NCI-H1048 (cell line): ENCODE results near the gene AHSG.
A peak's percentile ranks its signal among the peaks of the same experiment; 100 is the strongest.
"Not testable (repeated sequence)": the region's sequence is repeated elsewhere in the genome, so short reads cannot be mapped to it uniquely, and the experiment has no call there.

ENCODE experiments used
- DNase-seq: peaks from one replicate; lab custom pipeline; 2025; lab: John Stamatoyannopoulos, UW

The AHSG gene

DNA sequence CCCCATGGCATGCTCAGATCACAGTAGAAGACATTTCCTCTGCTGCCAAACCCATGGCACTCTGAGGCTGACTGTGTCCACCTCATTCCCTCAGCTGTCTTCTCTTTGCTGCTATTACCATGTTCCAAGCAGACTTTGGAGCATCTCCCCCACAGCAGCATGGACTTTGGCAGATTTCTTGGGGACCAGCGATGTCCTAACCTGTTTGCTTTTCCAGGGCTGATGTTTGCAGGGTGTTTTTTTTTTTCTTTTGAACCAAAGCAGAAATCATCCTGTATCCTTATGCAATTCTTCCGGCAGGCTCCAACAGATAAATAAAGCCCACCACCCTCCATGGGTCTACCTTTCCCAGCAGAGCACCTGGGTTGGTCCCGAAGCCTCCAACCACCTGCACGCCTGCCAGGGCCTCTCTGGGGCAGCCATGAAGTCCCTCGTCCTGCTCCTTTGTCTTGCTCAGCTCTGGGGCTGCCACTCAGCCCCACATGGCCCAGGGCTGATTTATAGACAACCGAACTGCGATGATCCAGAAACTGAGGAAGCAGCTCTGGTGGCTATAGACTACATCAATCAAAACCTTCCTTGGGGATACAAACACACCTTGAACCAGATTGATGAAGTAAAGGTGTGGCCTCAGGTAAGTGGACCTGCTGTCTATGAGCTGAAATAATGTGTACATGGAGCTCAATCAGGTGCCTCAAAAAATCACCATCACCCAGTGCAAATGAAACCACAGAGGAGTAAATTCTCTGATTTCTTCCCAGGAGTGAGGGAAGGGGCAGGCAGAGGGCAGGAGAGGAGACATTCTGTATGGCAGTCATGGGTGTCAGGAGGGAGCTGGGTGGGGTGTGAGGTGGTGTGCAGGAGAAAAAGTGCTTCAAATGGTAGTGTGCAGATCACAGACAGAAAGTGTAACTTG lies at the start of gene AHSG:
TSS of gene AHSG (plus strand) at position 340 of the 916 bp plus-strand sequence. CDS start at position 422, 82 bp downstream.
- DNase-seq, result no peak

DNA sequence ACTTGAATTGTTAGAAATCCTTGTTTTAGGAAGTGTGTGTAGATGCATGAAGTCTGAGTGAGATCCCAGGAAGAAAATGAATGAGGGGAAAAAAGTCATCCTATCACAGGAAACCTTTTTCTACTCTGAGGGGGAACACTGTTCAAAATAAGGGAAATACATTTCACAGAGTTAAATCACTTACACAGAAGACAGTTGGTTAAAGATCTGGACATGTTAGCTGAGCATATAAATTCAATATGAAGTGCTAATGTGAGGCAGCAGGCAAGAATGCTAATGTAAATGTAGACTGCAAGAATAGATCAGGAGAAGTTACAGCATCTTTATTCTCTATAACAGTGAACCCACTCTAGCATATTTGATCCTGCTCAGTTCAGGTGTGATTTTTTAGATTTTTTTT lies 48.3 kb upstream of the AHSG start:
- no peak for DNase-seq

DNA sequence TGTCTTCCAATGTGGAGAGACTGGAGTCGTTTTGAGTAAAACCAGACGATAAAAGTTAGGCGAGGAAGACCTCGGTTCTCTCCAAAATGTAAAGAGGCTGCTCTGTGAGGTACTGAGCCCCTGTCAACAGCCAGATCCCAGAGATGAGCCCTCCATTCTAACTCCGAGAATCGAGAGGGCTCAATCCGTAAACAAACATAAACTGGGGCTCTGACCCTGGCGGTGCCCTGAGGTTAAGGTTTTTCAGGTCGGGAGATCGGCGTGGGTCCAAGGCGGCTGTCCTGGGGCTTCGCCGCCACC lies 46.1 kb upstream of the AHSG start:
- DNase-seq, result no peak

DNA sequence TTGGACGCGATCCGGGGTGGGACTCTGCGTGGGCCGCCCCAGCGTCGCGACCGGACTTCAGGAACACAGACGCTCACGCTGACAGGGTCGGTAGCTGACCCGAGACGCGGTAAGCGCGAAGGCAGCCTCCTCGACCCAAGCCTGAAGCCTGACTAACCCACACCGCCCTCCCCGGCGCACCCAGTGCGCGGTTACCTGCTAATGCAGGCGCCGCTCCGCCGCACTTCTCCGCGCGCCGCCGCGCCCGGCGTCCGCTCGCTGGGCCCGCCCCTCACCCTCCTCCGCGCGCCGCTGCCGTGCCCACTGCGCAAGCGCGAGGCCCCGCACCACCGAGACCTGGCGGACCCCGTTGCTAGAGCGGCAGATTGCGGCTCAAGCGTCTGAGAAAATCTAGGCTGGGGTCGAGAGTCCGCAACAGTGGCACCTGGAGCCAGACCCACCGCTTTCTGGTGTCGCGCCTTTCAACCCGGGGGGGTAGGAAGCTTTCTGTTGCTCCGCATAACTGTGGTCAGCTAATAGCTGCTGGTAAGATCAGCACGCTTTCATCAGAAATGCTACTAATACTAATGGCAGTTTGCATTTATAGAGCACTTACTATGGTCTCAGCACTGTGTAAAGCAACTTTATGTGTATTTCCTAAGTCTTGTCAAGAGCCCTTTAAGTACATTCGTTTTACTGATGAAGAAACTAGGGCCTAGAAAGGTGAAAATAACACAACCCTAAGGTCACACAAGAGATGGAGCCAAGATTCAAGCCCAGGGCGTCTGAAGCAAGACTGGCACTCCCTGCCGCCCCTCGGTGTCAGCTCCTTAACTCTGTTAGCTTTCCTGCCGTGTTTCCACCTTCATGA lies 45.6 kb upstream of the AHSG start, which contains the start of gene TBCCD1:
TSS of gene TBCCD1 (minus strand) at position 268 of the 850 bp plus-strand sequence. CDS start 3,010 bp downstream, outside the sequence.
- DNase-seq, result peak; percentile 64

DNA sequence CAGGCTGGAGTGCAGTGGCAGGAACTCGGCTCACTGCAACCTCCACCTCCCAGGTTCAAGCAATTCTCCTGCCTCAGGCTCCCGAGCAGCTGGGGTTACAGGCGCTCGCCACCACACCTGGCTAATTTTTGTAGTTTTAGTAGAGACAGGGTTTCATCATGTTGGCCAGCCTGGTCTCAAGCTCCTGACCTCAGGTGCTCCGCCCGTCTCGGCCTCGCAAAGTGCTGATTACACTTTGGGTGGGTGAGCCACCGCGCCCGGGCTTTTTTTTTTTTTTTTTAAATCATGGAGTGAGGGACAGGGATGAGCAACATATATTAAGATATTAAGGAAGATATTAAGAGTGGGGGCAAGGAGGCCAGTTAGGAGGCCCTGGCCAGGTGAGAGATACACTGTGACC lies 43.5 kb upstream of the AHSG start:
- DNase-seq, result not testable (repeated sequence)

DNA sequence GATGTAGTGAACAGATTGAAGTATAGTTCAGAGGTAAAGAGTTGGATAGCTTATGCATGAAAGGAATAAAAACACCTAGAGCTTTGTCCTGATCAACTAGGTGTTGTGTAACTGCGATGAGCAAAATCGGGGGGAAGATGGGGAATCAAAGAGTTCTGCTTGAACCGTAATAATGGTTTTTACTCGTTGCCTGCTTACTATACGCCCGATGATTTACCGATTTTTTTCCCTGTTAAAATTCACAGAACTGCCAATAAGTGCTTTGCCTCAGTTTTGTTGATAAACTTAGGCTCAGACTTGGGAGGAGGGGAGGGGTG lies 43.1 kb upstream of the AHSG start:
- DNase-seq, result no peak

- peak; percentile 99 for DNase-seq
Observed at GRCh38 chr3:186570096-186570940, 42.5 kb upstream of the AHSG start, which contains the start of gene DNAJB11. Gene DNAJB11 (plus strand): TSS chr3:186570720. CDS start chr3:186570898, 178 bp downstream.

DNA sequence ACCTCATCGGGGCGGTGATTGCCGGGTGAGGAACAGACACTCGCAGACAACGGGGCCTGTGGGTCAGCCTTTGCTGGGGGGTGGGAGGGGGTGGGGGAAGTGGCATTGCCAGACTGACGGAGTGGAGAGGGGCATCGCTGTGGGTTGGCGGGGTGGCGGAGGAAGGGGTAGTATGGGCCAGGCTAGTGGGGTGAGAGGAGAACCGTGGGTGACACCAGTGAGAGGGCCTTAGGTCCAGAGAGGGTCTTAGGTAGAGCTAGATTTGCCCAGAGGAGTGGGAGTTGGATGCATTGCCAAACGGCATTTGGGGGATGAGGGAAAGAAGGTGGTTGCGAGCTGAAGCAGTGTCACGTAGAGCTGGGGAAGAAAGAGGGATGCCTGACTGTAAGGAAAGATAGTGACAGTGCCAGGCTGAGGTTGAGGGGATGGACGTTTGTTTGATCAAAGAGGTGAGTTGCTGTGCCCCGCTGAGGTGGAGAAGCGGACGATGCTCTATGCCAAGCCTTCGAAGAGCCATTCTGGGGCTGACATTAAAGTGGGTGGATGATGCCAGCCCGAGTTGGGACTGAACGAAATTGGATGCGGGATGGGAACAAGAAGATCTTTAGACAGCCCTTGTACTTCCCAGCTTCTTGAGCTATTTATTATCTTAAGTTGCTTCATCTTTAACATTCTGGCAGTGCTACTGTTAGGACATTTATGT lies 41.8 kb upstream of the AHSG start:
- no peak for DNase-seq

DNA sequence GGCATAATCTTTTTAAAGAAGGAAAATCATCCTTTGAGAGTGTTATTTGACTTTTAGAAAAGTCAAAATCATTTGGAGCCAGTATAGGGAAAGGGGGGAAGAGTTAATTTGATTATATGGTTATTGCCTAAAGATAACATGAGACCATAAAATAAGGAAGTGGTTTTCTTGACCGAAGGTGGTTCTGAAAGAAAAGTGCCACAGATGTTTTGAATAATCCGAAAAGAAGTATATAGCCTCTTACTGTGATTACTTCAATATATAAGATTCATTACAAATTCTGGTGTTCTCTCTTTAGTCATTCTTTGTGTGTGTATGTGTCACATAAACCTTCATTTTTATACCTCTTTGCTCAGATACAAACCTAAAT lies 41.2 kb upstream of the AHSG start:
- no peak for DNase-seq

DNA sequence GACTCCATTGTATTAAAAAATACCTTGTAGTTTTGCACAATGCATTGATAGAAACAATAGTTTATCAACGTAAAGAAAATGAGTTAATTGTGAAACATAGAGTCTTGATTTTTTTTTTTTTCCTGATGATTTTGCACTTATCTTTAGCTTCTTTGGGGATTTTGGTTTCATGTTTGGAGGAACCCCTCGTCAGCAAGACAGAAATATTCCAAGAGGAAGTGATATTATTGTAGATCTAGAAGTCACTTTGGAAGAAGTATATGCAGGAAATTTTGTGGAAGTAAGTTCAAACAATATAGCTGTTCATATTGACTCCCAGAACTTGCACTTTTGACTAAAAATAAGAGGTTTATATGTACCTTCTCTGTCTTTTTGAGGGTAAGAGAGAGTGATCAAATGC lies 35.3 kb upstream of the AHSG start:
- DNase-seq, result no peak

DNA sequence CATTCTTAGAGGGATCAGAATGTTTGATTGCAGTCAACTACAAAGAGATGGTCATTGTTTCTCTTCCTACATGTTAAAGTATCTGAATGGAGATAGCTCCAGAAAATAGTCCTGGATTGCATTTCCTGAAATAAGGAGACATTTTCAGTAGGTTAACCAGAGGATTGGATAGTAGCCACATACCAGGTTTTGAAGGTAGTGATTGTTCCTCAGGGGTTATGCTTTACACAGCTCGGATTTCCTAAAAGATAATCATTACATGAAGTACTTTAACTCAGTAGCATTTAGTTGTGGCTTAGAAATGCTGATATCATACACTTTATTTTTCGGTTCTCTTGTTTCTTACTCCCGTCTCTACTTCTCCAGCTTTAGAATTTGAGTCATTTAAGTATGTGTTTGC lies 32.1 kb upstream of the AHSG start:
- no peak for DNase-seq

GRCh38 chr3:186582541-186582940 lies 30.3 kb upstream of the AHSG start:
- DNase-seq, result no peak

- no peak for DNase-seq
Observed at GRCh38 chr3:186583831-186584230, 29.0 kb upstream of the AHSG start.

DNA sequence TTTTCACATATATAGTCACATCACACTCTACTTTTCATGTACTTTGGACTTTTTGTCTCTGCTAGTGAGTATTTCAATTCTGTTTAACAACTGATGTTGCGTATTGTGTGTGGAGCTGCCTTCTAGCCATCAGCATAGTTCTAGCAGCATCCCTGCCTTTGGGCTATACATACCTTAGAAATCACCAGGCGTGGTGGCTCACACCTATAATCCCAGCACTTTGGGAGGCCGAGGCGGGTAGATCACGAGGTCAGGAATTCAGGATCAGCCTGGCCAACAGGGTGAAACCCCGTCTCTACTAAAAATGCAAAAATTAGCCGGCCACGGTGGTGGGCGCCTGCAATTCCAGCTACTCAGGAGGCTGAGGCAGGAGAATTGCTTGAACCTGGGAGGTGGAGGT lies 26.6 kb upstream of the AHSG start:
- DNase-seq, result not testable (repeated sequence)

DNA sequence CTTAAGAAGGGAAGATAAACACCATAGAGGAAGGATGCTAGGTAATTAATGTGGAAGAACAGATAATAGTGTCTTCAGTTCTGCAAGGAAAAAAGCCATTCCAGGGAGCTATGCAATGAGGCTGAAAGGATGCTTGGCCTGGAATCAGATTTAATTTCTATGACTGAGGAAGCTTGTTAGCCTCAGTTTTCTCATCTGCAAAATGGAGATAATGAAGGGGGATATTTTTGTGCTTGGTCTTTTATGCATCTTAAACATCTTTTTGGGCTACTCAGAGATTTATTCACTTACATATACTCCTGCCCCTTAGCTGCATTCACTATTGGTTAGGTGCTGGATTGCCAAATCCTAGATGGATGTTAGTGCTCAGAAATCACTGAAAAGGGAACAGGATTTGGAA lies 25.7 kb upstream of the AHSG start:
- DNase-seq, result no peak

- DNase-seq, result no peak
Observed at GRCh38 chr3:186588632-186589031, 24.2 kb upstream of the AHSG start.

DNA sequence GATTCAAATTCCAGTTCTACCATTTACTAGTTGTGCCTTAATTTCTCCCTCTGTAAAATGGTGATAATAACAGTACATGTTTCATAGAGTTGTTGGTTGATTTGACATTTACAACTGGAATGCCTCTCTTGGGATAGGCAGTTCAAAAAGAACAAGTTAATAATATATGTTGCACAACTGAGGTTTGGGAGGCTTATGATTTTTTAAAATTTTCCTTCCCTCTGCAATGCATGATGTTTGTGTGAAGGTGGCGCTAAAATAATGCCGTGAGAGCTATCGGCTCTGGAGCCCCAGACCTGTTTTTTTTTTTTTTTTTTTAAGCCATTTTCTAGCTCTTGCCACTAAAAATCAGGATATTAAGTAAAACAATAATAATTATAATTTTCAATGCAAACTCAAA lies 23.7 kb upstream of the AHSG start:
- DNase-seq, result no peak

DNA sequence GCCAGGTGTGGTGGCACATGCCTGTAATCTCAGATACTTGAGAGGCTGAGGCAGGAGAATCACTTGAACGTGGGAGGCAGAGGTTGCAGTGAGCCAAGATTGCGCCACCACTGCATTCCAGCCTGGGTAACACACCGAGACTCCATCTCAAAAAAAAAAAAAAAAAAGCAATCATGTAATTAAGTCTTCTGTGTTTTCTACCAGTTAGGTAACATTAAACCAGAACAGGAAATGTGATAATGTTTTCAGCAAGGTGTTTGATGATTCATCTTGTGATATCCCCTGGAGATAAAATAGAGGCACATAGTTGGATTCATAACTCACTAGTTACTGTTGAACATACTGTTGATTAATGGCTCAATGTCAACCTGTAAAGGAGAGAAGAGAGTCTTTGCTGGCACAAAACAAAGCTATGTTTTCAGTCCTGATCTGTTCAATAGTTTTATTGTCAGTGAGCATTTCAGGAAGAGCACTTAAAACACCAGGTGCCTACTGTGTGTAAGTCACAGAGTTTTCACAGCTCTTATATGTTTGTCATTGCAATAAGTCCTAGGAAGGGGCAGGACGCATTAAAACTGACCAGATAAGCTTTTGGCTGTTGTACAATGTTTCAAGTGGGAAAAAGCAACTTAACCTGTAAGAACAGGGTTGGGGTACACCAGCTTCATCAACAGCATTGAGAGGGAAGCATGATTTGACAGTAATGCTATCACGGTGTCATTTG lies 22.8 kb upstream of the AHSG start:
- DNase-seq, result no peak

DNA sequence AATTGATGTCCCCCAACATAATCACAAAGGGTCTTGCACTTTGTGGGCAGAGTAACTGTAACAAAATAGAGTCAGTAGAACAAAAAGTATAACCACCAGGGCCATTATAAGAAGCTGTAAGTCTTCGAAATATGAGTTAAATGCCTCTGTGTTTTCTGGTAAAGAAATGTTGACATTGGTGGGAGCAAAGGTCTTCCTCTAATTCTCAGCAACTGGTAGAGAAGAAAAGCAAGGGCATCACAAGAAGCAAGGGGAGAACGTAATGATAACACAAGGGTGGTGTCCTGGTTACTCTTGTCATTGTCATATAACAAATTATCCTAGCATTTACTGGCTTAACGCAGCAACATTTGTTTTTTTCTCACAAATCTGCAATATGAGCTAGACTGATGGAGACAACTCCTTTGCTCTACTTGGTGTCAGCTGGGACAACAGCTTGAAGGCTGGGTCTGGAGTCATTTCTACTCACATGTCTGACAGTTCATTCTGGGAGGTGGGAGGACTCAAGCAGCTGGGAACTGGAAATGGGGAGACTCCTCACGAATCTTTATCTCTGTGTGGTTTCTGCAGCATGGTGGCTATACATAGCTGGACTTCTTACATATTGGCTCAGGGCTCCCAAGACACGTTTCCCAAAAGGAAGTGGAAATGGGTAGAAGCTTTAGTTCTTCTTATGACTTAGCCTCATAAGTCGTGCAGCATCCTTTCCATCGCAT lies 22.1 kb upstream of the AHSG start:
- DNase-seq, result no peak

- no peak for DNase-seq
Observed at GRCh38 chr3:186592682-186593081, 20.2 kb upstream of the AHSG start.
